Midbrain (tissue), 1 donor: Measurements from ENCODE around the gene LPXN.
"Not testable (repeated sequence)": the region's sequence is repeated elsewhere in the genome, so short reads cannot be mapped to it uniquely, and the experiment has no call there.

Experiments used
- DNase-seq: peaks from one replicate; lab custom pipeline; 2025; lab: John Stamatoyannopoulos, UW

The LPXN gene

DNA sequence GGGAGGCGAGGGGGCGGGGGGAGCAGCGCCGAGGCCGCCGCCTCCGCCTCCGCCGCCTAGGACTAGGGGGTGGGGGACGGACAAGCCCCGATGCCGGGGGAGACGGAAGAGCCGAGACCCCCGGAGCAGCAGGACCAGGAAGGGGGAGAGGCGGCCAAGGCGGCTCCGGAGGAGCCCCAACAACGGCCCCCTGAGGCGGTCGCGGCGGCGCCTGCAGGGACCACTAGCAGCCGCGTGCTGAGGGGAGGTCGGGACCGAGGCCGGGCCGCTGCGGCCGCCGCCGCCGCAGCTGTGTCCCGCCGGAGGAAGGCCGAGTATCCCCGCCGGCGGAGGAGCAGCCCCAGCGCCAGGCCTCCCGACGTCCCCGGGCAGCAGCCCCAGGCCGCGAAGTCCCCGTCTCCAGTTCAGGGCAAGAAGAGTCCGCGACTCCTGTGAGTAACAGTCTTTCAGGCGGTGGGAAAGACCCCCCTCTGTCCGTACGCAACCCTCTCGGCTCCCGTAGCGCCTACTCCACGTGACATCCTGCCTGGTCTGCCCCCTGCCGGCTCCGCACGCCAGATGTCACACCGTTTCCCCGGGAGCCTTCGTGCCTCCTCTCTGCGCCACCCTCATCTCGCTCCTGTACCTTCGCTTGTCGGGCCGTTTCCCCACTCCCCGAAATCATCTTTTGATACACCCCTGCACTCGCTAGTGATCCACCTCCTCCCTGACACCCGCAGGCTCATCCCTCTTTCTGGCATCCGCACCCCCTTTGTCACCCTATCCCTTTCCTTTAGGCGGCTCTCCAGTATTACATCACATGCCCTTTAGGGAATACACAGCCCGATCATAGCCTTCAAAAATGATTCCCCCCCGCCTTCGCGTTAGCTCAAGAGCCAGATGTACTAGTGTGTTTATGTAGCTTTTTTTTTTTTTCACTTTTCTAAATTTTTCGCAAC lies 3.8 kb upstream of the LPXN start:
- DNase-seq, result peak; percentile 92

- DNase-seq, result peak; percentile 98
These were observed 3.1 kb upstream of the LPXN start, which contains the start of gene ZFP91 for GRCh38 chr11:58578635-58579191. Gene ZFP91 (plus strand): TSS chr11:58579063. CDS start chr11:58579282, 219 bp downstream.

- peak; percentile 98 for DNase-seq
These were observed 2.5 kb upstream of the LPXN start for GRCh38 chr11:58578136-58578634.

GRCh38 chr11:58577555-58578135 lies 2.0 kb upstream of the LPXN start:
- DNase-seq, result peak; percentile 64

GRCh38 chr11:58576887-58577471 lies 1.3 kb upstream of the LPXN start:
- peak; percentile 30 for DNase-seq

DNA sequence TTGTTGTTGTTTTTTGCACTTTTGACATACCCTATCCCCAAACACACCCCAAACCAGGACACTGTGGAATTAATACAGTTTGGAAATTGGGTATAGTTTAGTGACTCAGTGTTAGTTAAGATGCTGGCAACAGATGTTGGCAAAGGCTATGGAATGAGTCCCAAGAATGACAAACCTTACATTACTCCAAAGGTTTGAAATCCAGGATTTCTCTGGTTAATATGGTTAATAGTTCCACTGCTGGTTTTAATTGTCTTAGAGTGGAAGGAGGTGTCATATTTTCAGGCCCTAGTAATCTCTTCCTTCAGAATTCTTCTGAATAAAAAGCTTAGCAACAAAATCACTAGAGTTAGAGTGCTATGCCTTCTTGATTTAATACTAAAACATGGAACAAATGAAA lies 775 bp downstream of the LPXN start:
- DNase-seq, result no peak

GRCh38 chr11:58573451-58574104 lies 2.1 kb downstream of the LPXN start:
- no peak for DNase-seq

DNA sequence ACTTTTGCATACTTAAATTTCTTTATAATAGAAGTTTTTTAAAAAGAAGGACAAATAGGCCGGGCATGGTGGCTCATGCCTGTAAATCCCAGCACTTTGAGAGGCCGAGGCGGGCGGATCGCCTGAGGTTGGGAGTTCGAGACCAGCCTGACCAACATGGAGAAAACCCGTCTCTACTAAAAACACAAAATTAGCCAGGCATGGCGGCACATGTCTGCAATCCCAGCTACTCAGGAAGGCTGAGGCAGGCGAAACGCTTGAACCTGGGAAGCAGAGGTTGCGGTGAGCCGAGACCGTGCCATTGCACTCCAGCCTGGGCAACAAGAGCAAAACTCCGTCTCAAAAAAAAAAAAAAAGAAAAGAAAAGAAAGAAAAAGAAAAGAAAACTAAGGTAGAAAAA lies 2.8 kb downstream of the LPXN start:
- DNase-seq, result not testable (repeated sequence)

DNA sequence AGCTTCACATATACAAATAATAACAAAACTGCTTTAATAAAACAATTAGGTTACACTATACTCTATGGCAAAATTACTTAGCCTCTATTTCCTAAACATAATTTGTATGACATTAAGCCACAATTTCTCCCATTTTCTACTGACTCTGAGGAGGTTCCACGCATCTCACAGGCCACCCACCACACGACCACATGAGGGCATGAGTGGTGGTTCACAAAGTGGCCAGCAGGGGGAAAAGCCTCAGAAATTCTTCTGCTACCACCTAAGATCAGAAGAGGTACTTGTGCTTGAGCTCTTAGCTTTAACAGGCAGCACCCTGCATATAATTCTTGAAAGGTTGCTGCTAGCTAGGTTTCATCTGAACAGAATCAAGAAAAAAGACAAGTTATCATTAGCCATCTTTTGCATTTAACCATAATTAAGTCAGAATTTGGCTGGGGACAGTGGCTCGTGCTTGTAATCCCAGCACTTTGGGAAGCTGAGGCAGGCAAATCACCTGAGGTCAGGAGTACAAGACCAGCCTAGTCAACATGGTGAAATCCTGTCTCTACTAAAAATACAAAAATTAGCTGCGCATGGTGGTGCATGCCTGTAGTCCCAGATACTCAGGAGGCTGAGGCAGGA lies 7.7 kb downstream of the LPXN start:
- DNase-seq, result peak; percentile 46

DNA sequence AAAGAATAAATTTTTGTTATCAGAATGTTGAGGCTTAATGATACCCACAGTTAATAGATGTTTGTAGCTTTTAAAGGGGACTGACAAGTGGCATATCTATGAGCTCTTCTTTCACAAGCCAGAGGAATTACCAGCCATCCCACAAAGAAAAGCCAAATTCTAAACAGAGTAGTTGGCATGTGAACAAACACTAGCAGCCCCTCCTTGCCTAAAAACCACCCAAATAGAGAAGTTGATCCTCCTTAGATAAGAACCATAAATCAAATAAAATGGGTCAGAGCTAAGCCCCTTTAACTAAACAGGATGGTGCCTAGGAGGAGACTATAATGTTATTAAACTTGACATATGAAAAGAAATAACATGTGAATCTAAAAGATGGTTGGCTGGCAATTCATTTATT lies 11.4 kb downstream of the LPXN start:
- no peak for DNase-seq

DNA sequence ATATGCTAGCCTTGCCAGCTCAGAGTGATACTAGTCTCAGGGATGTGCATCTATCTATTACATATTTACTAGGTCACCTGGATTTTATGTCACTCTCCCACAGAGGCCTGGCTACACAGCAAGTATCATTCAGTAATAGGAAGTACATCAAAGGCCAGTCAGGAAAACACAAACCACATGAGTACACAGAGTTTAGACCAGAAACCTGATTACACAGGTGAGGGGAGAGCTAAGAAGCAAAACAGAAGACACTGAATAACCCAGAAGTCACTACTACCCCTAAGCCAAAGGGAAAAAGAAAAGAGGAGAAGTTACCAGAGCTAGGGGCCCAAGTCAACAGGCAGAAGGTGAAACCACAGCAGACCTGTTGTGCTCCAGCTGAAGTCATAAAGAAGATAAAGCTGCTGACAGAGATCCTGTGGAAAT lies 13.3 kb downstream of the LPXN start:
- no peak for DNase-seq

- DNase-seq, result peak; percentile 25
These were observed 14.1 kb downstream of the LPXN start for GRCh38 chr11:58561394-58562098.

DNA sequence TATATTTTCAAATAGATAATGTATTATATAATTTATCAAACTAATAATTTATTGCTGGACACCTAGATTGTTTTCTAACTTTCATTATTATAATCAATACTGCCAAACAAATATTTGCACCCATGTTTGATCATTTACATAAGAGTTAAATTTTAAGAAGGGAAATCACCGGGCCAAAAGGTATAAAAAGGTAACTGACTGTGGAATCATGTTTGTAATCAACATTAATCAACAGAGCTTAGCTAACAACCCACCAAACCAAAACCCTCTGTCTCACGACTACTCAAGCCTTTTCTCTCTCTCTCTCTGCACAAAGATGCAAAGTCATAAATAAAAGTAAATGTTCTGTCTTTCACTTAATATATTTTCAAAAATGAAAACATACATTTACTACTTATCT lies 14.8 kb downstream of the LPXN start:
- no peak for DNase-seq

DNA sequence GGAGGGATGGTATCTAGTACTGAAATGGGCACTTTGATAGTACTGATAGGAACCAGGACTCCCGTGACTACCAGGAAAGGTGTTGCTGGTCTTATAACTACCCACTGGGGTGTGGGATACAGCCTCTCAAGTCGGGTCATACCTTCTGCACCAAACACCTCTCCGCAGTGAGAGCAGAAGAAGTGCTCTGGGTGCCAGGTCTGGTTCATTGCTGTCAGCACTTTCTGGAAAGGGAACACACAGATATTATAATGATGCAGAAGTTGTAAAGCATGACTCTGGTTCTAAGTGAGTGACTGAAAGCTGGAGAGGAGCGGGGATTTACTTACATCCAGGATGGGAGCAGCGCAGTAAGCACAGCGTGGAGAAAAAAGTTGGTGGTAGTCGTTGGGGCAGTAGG lies 26.0 kb downstream of the LPXN start:
- no peak for DNase-seq

GRCh38 chr11:58546841-58547240 lies 28.8 kb downstream of the LPXN start:
- no peak for DNase-seq

- DNase-seq, result no peak
These were observed 43.8 kb downstream of the LPXN start for GRCh38 chr11:58531865-58532341.

DNA sequence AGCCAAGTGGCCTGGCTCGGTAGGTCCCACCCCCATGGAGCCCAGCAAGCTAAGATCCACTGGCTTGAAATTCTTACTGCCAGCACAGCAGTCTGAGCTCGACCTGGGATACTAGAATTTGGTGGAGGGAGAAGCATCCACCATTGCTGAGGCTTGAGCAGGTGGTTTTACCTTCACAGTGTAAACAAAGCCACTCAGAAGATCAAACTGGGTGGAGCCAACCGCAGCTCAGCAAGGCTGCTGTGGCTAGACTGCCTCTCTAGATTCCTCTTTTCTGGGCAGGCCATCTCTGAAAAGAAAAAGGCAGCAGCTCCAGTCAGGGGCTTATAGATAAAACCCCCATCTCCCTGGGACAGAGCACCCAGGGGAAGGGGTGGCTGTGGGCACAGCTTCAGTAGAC lies 45.4 kb downstream of the LPXN start:
- DNase-seq, result no peak

DNA sequence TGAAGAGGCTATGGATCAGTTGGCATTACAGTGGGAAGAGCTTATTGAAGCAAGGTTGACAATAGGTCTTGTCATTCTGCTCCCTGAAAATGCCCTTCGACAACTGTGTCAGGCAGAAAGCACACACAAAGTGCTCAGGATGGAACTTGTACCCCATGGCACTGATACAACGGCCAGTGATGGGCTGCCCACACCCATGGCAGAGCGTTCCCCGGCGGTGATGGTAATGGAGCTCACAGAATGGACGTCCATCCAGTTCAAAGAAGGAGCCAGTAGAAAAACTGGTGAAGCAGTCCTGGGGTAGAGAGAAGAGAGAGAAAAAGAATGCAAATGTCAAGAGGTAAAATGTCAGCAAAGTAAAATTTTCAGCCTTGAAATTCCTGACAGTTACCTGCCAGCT lies 48.2 kb downstream of the LPXN start:
- DNase-seq, result no peak

DNA sequence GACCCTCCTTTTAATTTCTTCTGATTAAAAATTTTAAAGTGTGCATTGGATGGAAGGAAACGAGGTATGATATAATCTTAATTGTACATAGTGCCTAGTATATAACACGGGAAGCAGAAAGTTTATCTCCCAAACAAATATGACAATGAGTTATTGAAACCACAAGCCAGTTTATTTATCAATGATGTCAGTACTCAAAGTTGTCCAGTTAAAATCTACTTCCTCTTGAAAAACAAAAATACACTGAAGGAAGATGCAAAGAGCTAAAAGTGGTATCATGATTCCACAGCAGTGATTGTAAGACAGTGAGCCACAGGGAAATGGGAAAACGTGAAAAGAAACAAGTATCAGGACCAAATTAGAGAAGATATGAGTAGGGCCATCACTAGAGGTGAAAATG lies 48.9 kb downstream of the LPXN start:
- no peak for DNase-seq

DNA sequence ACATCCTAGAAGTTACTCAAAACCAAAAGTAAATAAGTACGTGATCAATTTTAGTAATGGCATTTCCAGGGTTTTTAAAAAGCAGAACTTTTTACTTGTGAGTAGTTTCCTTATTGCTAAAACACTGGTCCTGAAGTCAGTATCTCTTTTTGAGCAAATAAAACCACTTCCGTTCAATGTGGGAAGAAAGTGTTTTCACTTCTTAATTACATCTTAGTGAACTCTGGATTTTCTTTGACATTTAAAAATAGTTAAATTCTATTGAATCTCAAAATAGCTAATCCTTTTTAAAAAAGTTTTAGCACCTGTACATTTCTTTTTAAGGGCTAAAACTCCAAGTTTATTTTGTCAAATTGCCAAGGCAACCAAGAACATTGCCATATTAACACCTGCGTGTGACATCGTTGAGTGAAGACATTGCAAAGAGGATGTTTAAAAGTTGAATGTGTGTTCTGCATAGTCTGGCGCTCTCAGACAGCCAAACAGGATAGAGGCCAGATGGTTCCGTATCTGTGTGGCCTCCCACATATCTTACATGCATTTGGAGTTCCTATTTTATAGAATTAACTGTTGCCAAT lies 50.5 kb downstream of the LPXN start:
- DNase-seq, result peak; percentile 12
